Astrocyte (in vitro differentiated cells and primary cell): Measurements from ENCODE around the gene FKBP7. TPM values are rescaled to one million over a fixed set of nuclear protein-coding genes. Genes with fewer than 3 reads are reported as not detected.
"Not testable (repeated sequence)": the region's sequence is repeated elsewhere in the genome, so short reads cannot be mapped to it uniquely, and the experiment has no call there.

Experiments
- DNase-seq: peaks from one replicate; pipeline ENCODE4 v3.0.0-alpha.2; 2010; ENCODE audit warnings: low read depth
- FAIRE-seq: peaks from 2 replicates; lab custom pipeline; 2011; peaks lifted over from hg19 to GRCh38; lab: Jason Lieb, UNC
- H2AFZ ChIP-seq: 2 replicates; pipeline ENCODE4 v1.6.0; 2012; ENCODE audit warnings: low read depth, low read length, inconsistent platforms
- H3K27ac ChIP-seq: 2 replicates; pipeline ENCODE4 v1.5.1; 2011; ENCODE audit warnings: low read depth, low read length, inconsistent platforms
- H3K27me3 ChIP-seq: 2 replicates; pipeline ENCODE4 v1.6.0; 2011; ENCODE audit warnings: low read length, inconsistent platforms; ENCODE audit not compliant: insufficient read depth
- H3K36me3 ChIP-seq: 2 replicates; pipeline ENCODE4 v1.5.1; 2011; ENCODE audit warnings: low read length, inconsistent platforms; ENCODE audit not compliant: insufficient read depth
- H3K4me1 ChIP-seq: 2 replicates; pipeline ENCODE4 v1.5.1; 2011; ENCODE audit warnings: low read length, inconsistent platforms; ENCODE audit not compliant: insufficient read depth
- H3K4me2 ChIP-seq: 2 replicates; pipeline ENCODE4 v1.6.0; 2012; ENCODE audit warnings: low read length, inconsistent platforms
- H3K4me3 ChIP-seq: 2 replicates; pipeline ENCODE4 v1.5.1; 2011; ENCODE audit warnings: low read depth, mild to moderate bottlenecking, low read length, inconsistent platforms; ENCODE audit not compliant: insufficient read depth
- H3K79me2 ChIP-seq: 2 replicates; pipeline ENCODE4 v1.6.0; 2012; ENCODE audit warnings: mild to moderate bottlenecking, low read length, inconsistent platforms; ENCODE audit not compliant: insufficient read depth
- H3K9ac ChIP-seq: 2 replicates; pipeline ENCODE4 v1.6.0; 2012; ENCODE audit warnings: mild to moderate bottlenecking, low read length, inconsistent platforms
- H3K9me3 ChIP-seq: 2 replicates; pipeline ENCODE4 v1.5.1; 2012; ENCODE audit warnings: low read depth, mild to moderate bottlenecking, low read length, inconsistent platforms; ENCODE audit not compliant: insufficient read depth
- H4K20me1 ChIP-seq: 2 replicates; pipeline ENCODE4 v1.6.0; 2012; ENCODE audit warnings: low read length, inconsistent platforms; ENCODE audit not compliant: insufficient read depth
- H3K27ac Mint-ChIP-seq: one replicate; pipeline ENCODE4 v1.8.0; 2021; ENCODE audit warnings: mild to moderate bottlenecking, mixed read lengths; ENCODE audit not compliant: unreplicated experiment
- H3K27me3 Mint-ChIP-seq: one replicate; pipeline ENCODE4 v1.8.0; 2021; ENCODE audit warnings: low read depth, mixed read lengths; ENCODE audit not compliant: unreplicated experiment
- H3K36me3 Mint-ChIP-seq: one replicate; pipeline ENCODE4 v1.8.0; 2021; ENCODE audit warnings: low read depth, mixed read lengths; ENCODE audit not compliant: unreplicated experiment
- H3K4me1 Mint-ChIP-seq: one replicate; pipeline ENCODE4 v1.8.0; 2021; ENCODE audit warnings: low read depth, mixed read lengths; ENCODE audit not compliant: unreplicated experiment
- H3K4me3 Mint-ChIP-seq: one replicate; pipeline ENCODE4 v1.8.0; 2021; ENCODE audit warnings: mild to moderate bottlenecking, moderate library complexity, mixed read lengths; ENCODE audit not compliant: unreplicated experiment
- H3K9me3 Mint-ChIP-seq: one replicate; pipeline ENCODE4 v1.8.0; 2021; ENCODE audit warnings: mild to moderate bottlenecking, mixed read lengths; ENCODE audit not compliant: unreplicated experiment
- CTCF ChIP-seq: IDR thresholded peaks from 2 replicates; pipeline ENCODE4 v1.5.1; 2011; ENCODE audit warnings: low read depth, mild to moderate bottlenecking, inconsistent platforms, low read length, moderate library complexity; ENCODE audit not compliant: insufficient read depth
- EZH2 ChIP-seq: IDR thresholded peaks from 2 replicates; pipeline ENCODE4 v1.6.1; 2012; ENCODE audit warnings: mild to moderate bottlenecking, low read length, inconsistent platforms; ENCODE audit not compliant: insufficient read depth
- total RNA-seq: library from RNA; stranded (reverse); gene quantifications from 2 replicates; pipeline ENCODE4 v1.2.1, GENCODE V29; 2021

FKBP7 gene
- total RNA-seq, 1 donor from 2014 or later: 45.1 TPM

GRCh38 chr2:178526256-178526655 is 47.9 kb upstream of the FKBP7 start:
- Histone ChIP-seq H4K20me1 (no peaks in the 10 kb centered on the region), H3K9me3 (no peaks in the 10 kb centered on the region), H3K4me2 (no peak overlapping the region), H2AFZ (no peak overlapping the region), H3K9ac (no peak overlapping the region), H3K27ac (no peak overlapping the region), H3K79me2 (peaks cover 57% of the 10 kb centered on the region), H3K4me3 (no peak overlapping the region), H3K27me3 (no peaks in the 10 kb centered on the region), H3K36me3 (no peaks in the 10 kb centered on the region), H3K4me1 (peaks cover 3% of the 10 kb centered on the region)
- Mint-ChIP-seq H3K36me3 (peaks cover 9% of the 10 kb centered on the region), H3K4me3 (no peak overlapping the region), H3K27ac (no peak overlapping the region), H3K4me1 (no peaks in the 10 kb centered on the region), H3K27me3 (no peaks in the 10 kb centered on the region), H3K9me3 (no peaks in the 10 kb centered on the region)
- no peak for FAIRE-seq
- DNase-seq: no peak
- TF ChIP-seq CTCF (no peak), EZH2 (no peak)

- not testable (repeated sequence) for H3K27me3 ChIP-seq, H3K36me3 Mint-ChIP-seq, DNase-seq, H3K9me3 Mint-ChIP-seq, FAIRE-seq, H4K20me1 ChIP-seq, H2AFZ ChIP-seq, H3K4me3 Mint-ChIP-seq, H3K4me3 ChIP-seq, H3K27ac Mint-ChIP-seq, H3K4me1 ChIP-seq, H3K4me2 ChIP-seq, H3K36me3 ChIP-seq, H3K27me3 Mint-ChIP-seq, H3K9me3 ChIP-seq, H3K9ac ChIP-seq, H3K4me1 Mint-ChIP-seq, H3K27ac ChIP-seq
- peaks cover 50% of the 10 kb centered on the region for H3K79me2 ChIP-seq
These were observed 47.1 kb upstream of the FKBP7 start for GRCh38 chr2:178525460-178525859.

GRCh38 chr2:178525010-178525409 is 46.6 kb upstream of the FKBP7 start:
- H3K4me2 ChIP-seq: not testable (repeated sequence)

More at GRCh38 chr2:178525010-178525409, 46.6 kb upstream of the FKBP7 start:
- H3K27ac Mint-ChIP-seq, H4K20me1 ChIP-seq, H3K9me3 ChIP-seq, H3K9ac ChIP-seq, H2AFZ ChIP-seq, H3K4me1 Mint-ChIP-seq, H3K27me3 ChIP-seq, H3K4me3 ChIP-seq, H3K27me3 Mint-ChIP-seq, FAIRE-seq, H3K9me3 Mint-ChIP-seq, H3K36me3 ChIP-seq, H3K27ac ChIP-seq, H3K36me3 Mint-ChIP-seq, DNase-seq, H3K4me1 ChIP-seq: not testable (repeated sequence)
- peaks cover 46% of the 10 kb centered on the region for H3K79me2 ChIP-seq
- peak overlapping the region; percentile 76 for H3K4me3 Mint-ChIP-seq
